Breast epithelium (tissue), 3 donors: ENCODE data around the gene FN3KRP.

Experiments used
- CTCF ChIP-seq, 3 donors: fragments of 450-650 bp; IDR thresholded peaks; one replicate each; pipeline ENCODE4 v1.5.1; 2016 to 2017; ENCODE audit warnings: antibody characterized with exemption in 3 of 3, mild to moderate bottlenecking in 3 of 3, moderate library complexity in 3 of 3
- POLR2AphosphoS5 ChIP-seq, 3 donors: sonication (generic); formaldehyde crosslinking; IDR thresholded peaks; one replicate each; pipeline ENCODE4 v1.6.1; 2017; ENCODE audit warnings: antibody characterized with exemption in 3 of 3

GRCh38 chr17:82729479-82730260 is 13.2 kb downstream of the FN3KRP start:
- TF ChIP-seq CTCF (IDR thresholded peaks at IDR 0.05) (no peak), POLR2AphosphoS5 (IDR thresholded peaks at IDR 0.05) (no peak)
